ENCODE measurements around the gene FCHSD2. TPM values are rescaled to one million over a fixed set of nuclear protein-coding genes. Genes with fewer than 3 reads are reported as not detected.
A peak's percentile ranks its signal among the peaks of the same experiment; 100 is the strongest.

FCHSD2 gene
- total and polyA plus RNA-seq, 2 of the 13 experiments (the other 11 are each of a cell fraction or from before 2014, with no cell fraction given): 20.5 to 24.8 TPM

DNA sequence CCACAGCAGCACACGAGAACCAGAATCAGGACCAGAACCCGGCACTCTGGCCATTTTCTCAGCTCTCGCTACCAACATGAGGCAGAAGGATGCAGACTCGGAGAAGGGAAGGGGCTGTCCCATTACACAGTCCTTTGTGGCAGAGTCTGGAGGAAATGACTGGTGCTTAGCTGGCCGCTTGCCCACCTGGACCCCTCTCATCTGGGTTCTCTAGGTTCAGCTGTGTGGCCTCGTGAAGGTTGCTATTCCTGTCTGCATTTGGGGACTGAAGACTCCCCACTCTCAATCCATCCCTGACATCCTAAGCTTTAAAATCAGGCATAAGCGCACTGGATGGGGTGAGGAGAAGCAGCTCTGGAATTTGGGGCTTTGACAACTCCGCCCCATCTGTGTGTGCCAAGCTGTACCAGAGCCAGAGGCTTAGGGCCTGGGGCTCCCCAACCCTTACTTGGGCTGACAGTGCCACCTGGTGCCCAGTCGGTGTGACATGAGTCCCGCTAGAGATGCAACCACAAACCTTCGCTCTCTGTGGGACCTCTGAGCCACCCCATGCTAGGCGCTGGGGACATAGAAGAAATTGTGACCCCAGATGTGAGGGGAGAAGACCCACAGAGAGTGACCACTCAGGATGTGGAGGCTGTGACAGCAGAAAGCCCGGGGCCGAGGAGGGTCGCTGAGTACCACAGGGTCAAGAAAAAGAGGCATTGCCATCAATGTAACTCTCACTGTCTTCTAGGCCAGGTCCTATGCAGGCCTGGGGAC is 35.8 kb upstream of the FCHSD2 start (continued):
- TF ChIP-seq ZNF350 (CRISPR knock-in tag; IDR thresholded peaks at IDR 0.05; ENCODE audit: borderline replicate concordance, low read depth) (no peak; the same call in 1 of the 2 replicates), ZNF773 (CRISPR knock-in tag; IDR thresholded peaks at IDR 0.05; ENCODE audit: borderline replicate concordance) (no peak), FOXJ3 (CRISPR knock-in tag; IDR thresholded peaks at IDR 0.05; ENCODE audit: borderline replicate concordance) (no peak), ATRX (CRISPR knock-in tag; IDR thresholded peaks at IDR 0.05; ENCODE audit: borderline replicate concordance) (no peak), ZNF678 (CRISPR knock-in tag; IDR thresholded peaks at IDR 0.05) (no peak), ARID4A (CRISPR knock-in tag; IDR thresholded peaks at IDR 0.05; ENCODE audit: borderline replicate concordance) (no peak), MBD4 (IDR thresholded peaks at IDR 0.05; ENCODE audit: borderline replicate concordance, low read length) (no peak), ZNF468 (CRISPR knock-in tag; IDR thresholded peaks at IDR 0.05) (no peak), ZNF407 (CRISPR knock-in tag; IDR thresholded peaks at IDR 0.05; ENCODE audit: not compliant biosample characterization) (no peak), NFE2 (CRISPR knock-in tag; IDR thresholded peaks at IDR 0.05) (no peak)
- TF ChIP-seq, protein P1, sequence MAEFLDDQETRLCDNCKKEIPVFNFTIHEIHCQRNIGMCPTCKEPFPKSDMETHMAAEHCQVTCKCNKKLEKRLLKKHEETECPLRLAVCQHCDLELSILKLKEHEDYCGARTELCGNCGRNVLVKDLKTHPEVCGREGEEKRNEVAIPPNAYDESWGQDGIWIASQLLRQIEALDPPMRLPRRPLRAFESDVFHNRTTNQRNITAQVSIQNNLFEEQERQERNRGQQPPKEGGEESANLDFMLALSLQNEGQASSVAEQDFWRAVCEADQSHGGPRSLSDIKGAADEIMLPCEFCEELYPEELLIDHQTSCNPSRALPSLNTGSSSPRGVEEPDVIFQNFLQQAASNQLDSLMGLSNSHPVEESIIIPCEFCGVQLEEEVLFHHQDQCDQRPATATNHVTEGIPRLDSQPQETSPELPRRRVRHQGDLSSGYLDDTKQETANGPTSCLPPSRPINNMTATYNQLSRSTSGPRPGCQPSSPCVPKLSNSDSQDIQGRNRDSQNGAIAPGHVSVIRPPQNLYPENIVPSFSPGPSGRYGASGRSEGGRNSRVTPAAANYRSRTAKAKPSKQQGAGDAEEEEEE (CRISPR knock-in tag; IDR thresholded peaks at IDR 0.05; ENCODE audit: borderline replicate concordance): no peak
- TF ChIP-seq, protein P2, sequence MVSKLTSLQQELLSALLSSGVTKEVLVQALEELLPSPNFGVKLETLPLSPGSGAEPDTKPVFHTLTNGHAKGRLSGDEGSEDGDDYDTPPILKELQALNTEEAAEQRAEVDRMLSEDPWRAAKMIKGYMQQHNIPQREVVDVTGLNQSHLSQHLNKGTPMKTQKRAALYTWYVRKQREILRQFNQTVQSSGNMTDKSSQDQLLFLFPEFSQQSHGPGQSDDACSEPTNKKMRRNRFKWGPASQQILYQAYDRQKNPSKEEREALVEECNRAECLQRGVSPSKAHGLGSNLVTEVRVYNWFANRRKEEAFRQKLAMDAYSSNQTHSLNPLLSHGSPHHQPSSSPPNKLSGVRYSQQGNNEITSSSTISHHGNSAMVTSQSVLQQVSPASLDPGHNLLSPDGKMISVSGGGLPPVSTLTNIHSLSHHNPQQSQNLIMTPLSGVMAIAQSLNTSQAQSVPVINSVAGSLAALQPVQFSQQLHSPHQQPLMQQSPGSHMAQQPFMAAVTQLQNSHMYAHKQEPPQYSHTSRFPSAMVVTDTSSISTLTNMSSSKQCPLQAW (CRISPR knock-in tag; IDR thresholded peaks at IDR 0.05): peak; percentile 34; the same call in 1 of the 2 replicates
